Hepatocyte (in vitro differentiated cells): ENCODE results near the gene CTBP2. TPM values are rescaled to one million over a fixed set of nuclear protein-coding genes. Genes with fewer than 3 reads are reported as not detected.
"Not testable (repeated sequence)": the region's sequence is repeated elsewhere in the genome, so short reads cannot be mapped to it uniquely, and the experiment has no call there.

Experiments
- DNase-seq: peaks from one replicate; pipeline ENCODE4 v3.0.0-alpha.2; 2016; ENCODE audit warnings: low spot score
- H2AFZ ChIP-seq: fragments of 200-600 bp; sonication (generic); 2 replicates; pipeline ENCODE4 v1.6.0; 2016; ENCODE audit warnings: antibody characterized with exemption, mild to moderate bottlenecking
- H3K27ac ChIP-seq: fragments of 200-600 bp; sonication (generic); 2 replicates; pipeline ENCODE4 v1.5.1; 2016; ENCODE audit warnings: mild to moderate bottlenecking
- H3K27me3 ChIP-seq: fragments of 200-600 bp; sonication (generic); 2 replicates; pipeline ENCODE4 v1.6.1; 2016
- H3K36me3 ChIP-seq: fragments of 200-600 bp; sonication (generic); replicated peaks from 2 replicates; pipeline ENCODE4 v1.5.1; 2016; ENCODE audit warnings: low read depth; ENCODE audit not compliant: insufficient read depth
- H3K4me1 ChIP-seq: fragments of 200-600 bp; sonication (generic); 2 replicates; pipeline ENCODE4 v1.5.1; 2016; ENCODE audit warnings: mild to moderate bottlenecking, moderate library complexity; ENCODE audit not compliant: insufficient read depth
- H3K4me2 ChIP-seq: fragments of 200-600 bp; sonication (generic); 2 replicates; pipeline ENCODE4 v1.6.0; 2016
- H3K4me3 ChIP-seq: fragments of 200-600 bp; sonication (generic); 2 replicates; pipeline ENCODE4 v1.5.1; 2016; ENCODE audit warnings: mild to moderate bottlenecking
- H3K79me2 ChIP-seq: fragments of 200-600 bp; sonication (generic); 2 replicates; pipeline ENCODE4 v1.6.0; 2017; ENCODE audit warnings: mild to moderate bottlenecking
- H3K9me2 ChIP-seq: fragments of 200-600 bp; sonication (generic); replicated peaks from 2 replicates; pipeline ENCODE4 v1.6.0; 2017; ENCODE audit warnings: mild to moderate bottlenecking; ENCODE audit not compliant: insufficient read depth
- H3K9me3 ChIP-seq: fragments of 200-600 bp; sonication (generic); 2 replicates; pipeline ENCODE4 v1.5.1; 2016; ENCODE audit warnings: low read depth, mild to moderate bottlenecking
- H4K20me1 ChIP-seq: fragments of 200-600 bp; sonication (generic); 2 replicates; pipeline ENCODE4 v1.6.0; 2016; ENCODE audit warnings: mild to moderate bottlenecking; ENCODE audit not compliant: insufficient read depth, poor library complexity, severe bottlenecking
- EZH2 ChIP-seq: fragments of 200-600 bp; sonication (generic); IDR thresholded peaks from 2 replicates; pipeline ENCODE4 v1.6.1; 2016; ENCODE audit warnings: antibody characterized with exemption, mild to moderate bottlenecking, borderline replicate concordance
- EZH2phosphoT487 ChIP-seq: fragments of 200-600 bp; sonication (generic); IDR thresholded peaks from one replicate; pipeline ENCODE4 v1.6.1; 2018; ENCODE audit warnings: antibody characterized with exemption, mild to moderate bottlenecking, low read depth, moderate library complexity; ENCODE audit not compliant: unreplicated experiment, severe bottlenecking
- WGBS: methylation state at CpG from one replicate; pipeline ENCODE4 v1.1.6; 2016; ENCODE audit warnings: low lambda C conversion rate; ENCODE audit errors: missing lambda C conversion rate; 5-methylcytosine and 5-hydroxymethylcytosine counted together
- polyA plus RNA-seq: library from polyadenylated mRNA; unstranded; fragments of >200 nt; fragmentation: Nextera tagmentation; extraction: Ambion mirVana; gene quantifications from 2 replicates; pipeline ENCODE4 v1.2.1, GENCODE V29; 2016
- total RNA-seq: library from RNA; depleted of rRNA; stranded (reverse); fragments of >200 nt; gene quantifications from 2 replicates; pipeline ENCODE4 v1.2.3, GENCODE V29; 2014
- TF ChIP-seq, protein P1 (sequence below): fragments of 200-600 bp; sonication (generic); IDR thresholded peaks from 2 replicates; pipeline ENCODE4 v1.5.1; 2016; ENCODE audit warnings: antibody characterized with exemption, mild to moderate bottlenecking; ENCODE audit not compliant: poor library complexity

CTBP2 gene
- total and polyA plus RNA-seq, 2 experiments from 2014 or later, result 61.3 to 81.0 TPM

DNA sequence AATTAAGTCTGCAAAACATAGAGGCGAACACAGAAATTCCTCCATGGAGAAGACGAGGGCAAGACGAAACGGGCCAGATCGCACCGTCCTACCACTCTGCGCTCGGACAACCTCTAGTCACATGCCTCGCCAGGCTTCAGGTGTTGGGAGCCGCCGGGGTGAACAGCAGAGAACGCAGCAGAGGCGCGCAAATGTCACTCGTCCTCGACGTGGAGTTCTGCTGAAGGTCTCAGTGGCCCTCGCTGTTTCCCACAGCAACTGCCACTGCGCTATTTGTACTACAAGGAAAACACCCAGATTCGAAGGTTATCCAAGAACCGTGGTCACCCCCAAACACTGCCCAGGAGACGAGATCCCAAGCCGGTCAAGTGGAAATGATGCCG lies 9.2 kb downstream of the CTBP2 start:
- Histone ChIP-seq H4K20me1 (peaks cover 75% of the 10 kb centered on the region), H3K4me2 (peak overlapping the region; percentile 87), H3K27me3 (no peaks in the 10 kb centered on the region), H2AFZ (no peak overlapping the region), H3K36me3 (no peaks in the 10 kb centered on the region), H3K79me2 (peaks cover 100% of the 10 kb centered on the region), H3K27ac (peak overlapping the region; percentile 99), H3K4me3 (no peak overlapping the region), H3K9me2 (no peaks in the 10 kb centered on the region), H3K4me1 (peaks cover 85% of the 10 kb centered on the region), H3K9me3 (no peaks in the 10 kb centered on the region)
- DNase-seq, result no peak
- TF ChIP-seq EZH2, result no peak
- TF ChIP-seq, protein P1, sequence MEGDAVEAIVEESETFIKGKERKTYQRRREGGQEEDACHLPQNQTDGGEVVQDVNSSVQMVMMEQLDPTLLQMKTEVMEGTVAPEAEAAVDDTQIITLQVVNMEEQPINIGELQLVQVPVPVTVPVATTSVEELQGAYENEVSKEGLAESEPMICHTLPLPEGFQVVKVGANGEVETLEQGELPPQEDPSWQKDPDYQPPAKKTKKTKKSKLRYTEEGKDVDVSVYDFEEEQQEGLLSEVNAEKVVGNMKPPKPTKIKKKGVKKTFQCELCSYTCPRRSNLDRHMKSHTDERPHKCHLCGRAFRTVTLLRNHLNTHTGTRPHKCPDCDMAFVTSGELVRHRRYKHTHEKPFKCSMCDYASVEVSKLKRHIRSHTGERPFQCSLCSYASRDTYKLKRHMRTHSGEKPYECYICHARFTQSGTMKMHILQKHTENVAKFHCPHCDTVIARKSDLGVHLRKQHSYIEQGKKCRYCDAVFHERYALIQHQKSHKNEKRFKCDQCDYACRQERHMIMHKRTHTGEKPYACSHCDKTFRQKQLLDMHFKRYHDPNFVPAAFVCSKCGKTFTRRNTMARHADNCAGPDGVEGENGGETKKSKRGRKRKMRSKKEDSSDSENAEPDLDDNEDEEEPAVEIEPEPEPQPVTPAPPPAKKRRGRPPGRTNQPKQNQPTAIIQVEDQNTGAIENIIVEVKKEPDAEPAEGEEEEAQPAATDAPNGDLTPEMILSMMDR, result no peak
- no peak for TF ChIP-seq EZH2phosphoT487
- 95% methylated on average over 24 of the region's 24 CpGs for WGBS

DNA sequence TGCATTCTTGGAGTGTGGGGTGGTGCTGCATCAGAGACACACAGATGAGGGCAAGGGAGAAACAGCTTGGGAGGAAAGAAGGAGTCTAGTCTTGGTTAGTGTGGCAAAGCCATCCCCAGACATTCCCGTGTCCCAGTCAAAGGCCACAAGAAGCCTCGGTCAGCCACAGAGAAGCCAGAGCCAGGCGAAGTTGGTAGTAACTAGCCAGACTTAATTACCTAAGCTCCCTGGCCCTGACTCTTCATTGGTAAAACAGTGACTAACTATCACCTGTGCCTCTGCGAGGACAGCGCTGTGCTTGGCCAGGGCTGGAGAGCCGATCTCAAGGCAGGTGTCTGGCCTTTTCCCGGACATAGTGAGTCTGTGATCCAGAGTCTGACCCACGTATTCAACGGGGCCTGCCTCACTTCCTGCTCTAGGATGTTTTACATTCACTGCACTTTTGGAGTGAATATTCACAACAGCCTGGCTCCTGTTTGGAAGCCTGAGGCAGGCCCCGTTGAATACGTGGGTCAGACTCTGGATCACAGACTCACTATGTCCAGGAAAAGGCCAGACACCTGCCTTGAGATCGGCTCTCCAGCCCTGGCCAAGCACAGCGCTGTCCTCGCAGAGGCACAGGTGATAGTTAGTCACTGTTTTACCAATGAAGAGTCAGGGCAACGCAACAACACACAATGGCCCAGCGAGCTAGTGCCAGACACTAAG lies 9.8 kb downstream of the CTBP2 start:
- Histone ChIP-seq H3K4me1 (peaks cover 82% of the 10 kb centered on the region), H3K79me2 (peaks cover 100% of the 10 kb centered on the region), H4K20me1 (peaks cover 77% of the 10 kb centered on the region), H3K27ac (peak overlapping the region; percentile 99)
- H3K9me3 ChIP-seq, H2AFZ ChIP-seq, DNase-seq, H3K9me2 ChIP-seq, H3K4me3 ChIP-seq, H3K4me2 ChIP-seq, H3K27me3 ChIP-seq, H3K36me3 ChIP-seq: not testable (repeated sequence)
- WGBS, result 79% methylated on average over 16 of the region's 16 CpGs

DNA sequence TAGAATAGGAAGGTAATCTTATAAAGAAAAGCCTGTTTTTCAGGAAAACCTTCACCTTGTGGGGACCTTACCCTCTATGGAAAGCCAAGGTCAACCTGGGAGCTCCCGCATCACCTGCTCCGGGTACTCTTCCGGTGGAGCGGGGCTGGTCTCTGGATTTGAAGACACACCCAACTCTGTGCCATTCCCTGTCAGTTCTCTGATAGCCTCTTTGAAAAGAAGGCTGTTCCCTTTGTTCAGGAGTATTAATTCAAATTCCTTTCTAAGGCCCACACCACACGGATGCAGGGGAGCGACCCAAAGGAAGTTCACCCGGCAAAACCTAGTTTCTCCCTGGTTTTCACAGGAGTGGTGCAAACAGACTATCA lies 10.7 kb downstream of the CTBP2 start:
- no peaks in the 10 kb centered on the region for H3K9me2 ChIP-seq
- WGBS, result 84% methylated on average over 7 of the region's 7 CpGs
- H3K4me2 ChIP-seq, result peak overlapping the region; percentile 30

DNA sequence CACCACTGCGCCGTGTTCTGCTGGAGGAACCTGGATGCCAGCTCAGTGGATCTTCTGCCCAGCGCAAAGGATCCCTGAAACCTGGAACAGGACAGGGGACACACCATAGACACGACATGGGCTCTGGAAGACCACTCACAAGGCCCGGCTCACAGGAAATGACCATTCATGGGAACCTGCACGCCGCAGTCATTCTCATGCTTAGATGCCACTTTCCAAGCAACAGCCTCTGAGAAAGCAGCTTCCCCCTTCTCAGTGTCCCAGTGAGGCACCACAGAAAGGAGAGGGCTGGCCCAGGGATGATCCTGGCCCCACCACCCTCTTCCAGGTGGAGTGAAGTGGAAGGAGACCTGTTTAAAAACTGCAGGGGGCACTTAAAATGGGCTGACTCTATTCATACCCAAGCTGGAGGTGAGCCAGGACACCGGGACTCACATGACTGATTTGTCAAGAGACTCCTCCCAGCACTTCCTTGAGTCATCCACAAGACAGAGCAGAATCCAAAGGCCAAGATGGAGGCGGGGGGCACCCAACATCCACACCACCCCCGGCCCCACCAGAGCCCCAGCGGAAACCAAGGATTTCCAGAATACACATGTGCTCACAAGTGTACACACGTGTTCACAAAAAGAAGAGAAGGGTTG lies 11.2 kb downstream of the CTBP2 start:
- Histone ChIP-seq H3K27ac (peak overlapping the region; percentile 99), H3K4me1 (peaks cover 70% of the 10 kb centered on the region), H3K9me2 (no peaks in the 10 kb centered on the region), H3K79me2 (peaks cover 100% of the 10 kb centered on the region), H3K4me3 (no peak overlapping the region), H3K4me2 (peak overlapping the region; percentile 30), H2AFZ (no peak overlapping the region), H3K27me3 (no peaks in the 10 kb centered on the region), H3K9me3 (no peaks in the 10 kb centered on the region), H3K36me3 (no peaks in the 10 kb centered on the region), H4K20me1 (peaks cover 84% of the 10 kb centered on the region)
- no peak for TF ChIP-seq EZH2phosphoT487
- TF ChIP-seq, protein P1, result no peak
- no peak for TF ChIP-seq EZH2
- peak; percentile 79 for DNase-seq
- 90% methylated on average over 12 of the region's 12 CpGs for WGBS

More for the DNA sequence above, 10.7 kb downstream of the CTBP2 start:
- no peaks in the 10 kb centered on the region for H3K9me3 ChIP-seq
- no peak overlapping the region for H2AFZ ChIP-seq
- H3K36me3 ChIP-seq, result no peaks in the 10 kb centered on the region
- DNase-seq, result no peak
- TF ChIP-seq EZH2phosphoT487 (no peak), EZH2 (no peak)
- TF ChIP-seq, protein P1, result no peak
- H3K27ac ChIP-seq, result peak overlapping the region; percentile 99
- H3K4me1 ChIP-seq, result peaks cover 75% of the 10 kb centered on the region
- H3K79me2 ChIP-seq, result peaks cover 100% of the 10 kb centered on the region
- H4K20me1 ChIP-seq, result peaks cover 82% of the 10 kb centered on the region
- H3K27me3 ChIP-seq, result no peaks in the 10 kb centered on the region
- no peak overlapping the region for H3K4me3 ChIP-seq
